Measurements from ENCODE around the gene NGFR.

Gene NGFR

DNA sequence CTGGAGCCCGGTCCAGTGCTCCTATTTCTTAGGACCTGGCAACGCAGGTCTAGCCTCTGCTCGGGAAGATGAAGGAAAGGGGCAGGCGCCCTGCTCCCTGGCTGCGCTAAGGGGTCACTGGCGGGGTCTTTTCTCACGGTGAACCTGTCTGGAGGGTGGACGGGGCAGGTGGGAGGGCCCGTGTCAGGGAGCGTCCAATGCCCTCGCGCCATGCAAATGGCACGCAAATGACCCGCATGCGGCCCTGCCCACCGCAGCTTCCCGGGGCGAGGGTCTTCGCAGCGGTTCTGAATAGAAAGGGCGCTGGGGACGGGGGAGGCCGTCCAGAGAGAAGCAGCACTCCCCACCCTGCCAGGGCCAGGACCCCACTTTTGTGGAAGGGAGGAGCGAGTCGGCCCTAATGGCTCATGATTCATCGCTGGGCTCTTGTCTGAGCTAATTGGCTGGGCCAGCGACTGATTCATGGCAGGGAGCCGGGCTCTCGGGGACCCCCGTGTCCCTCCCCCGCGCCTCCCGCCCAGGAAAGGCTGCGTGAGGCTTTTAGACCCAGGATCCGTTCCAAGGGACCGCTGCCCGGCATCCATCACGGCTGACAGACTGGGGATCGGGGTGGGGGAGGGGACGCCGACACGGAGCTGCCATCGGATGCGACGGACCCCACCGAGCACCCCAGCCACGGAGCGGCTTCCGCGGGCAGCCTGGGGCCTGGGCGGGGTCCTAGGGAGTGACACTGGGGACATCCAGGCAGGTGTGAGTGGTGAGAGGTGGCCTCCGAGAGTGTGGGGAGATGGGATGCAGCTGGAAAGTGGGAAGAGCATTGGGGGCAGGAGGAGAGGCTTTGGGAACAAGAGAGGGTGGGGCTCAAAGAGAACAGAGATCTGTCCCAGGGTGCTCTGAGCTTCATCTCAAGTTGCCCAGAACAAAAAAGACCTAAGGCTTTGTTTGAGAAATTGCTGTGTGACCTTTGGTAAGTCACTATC, 25.0 kb upstream of the NGFR start:
- DNase-seq = no peak

- DNase-seq = no peak
These were observed 23.9 kb upstream of the NGFR start for GRCh38 chr17:49471089-49471683.

GRCh38 chr17:49471769-49472168, 23.3 kb upstream of the NGFR start:
- no peak for DNase-seq

DNA sequence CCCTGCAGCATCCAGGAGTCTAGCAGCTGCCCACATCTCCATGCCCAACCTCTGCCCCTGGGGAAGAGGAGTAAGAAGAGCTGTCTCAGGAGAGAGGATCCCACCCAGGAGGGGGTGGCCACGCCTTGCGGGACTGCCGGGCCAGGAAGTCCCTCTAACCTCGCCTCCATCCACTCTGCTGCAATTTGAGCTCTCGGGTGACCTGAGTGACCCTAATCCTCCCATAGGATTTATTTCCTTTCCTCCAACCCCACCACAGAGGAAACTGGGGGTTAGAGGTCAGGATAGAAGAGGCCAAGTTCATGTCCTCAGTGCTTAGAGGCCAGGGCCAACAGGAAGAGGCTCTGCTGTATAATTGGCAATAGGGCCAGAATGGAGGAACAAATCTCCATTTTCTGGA, 22.6 kb upstream of the NGFR start:
- no peak for DNase-seq

DNA sequence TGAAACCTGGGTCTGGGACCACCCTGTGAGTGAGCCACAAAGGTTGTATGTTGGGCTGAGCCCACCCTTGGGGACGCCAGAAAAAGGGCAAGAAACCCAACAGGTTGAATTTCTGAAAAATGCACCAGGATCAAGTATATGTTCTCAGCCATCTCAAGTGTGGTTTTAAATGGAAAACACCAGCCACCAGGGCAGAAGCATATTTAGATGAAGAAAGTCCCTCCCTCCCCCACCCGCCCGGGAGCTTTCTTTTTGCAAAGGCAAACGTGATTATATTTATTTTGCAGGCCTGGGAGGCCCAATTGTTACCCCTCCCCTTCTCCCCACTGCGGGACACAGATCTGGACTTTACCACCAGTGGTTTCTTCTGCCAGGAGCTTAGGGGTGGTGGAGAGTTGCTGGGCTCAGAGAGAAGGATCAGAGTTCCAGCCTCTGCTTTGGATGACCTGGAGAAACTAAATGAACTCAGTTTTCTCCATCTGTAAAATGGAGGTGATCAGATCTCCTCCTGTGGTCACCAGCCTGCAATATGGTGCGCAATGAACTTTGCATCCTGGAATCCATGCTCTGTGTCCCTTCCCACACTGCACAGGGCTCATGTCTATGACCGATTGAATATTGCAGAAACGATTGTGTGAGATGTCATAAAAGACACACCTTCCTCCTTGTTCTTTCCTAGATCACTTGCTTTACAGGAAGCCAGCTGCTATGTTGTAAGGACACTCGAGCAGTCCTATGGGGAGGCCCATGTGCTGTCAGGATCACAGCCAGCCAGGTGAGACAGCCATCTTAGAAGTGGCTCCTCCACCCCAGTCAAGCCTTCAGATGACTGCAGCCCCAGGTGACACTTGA, 21.0 kb upstream of the NGFR start:
- no peak for DNase-seq

DNA sequence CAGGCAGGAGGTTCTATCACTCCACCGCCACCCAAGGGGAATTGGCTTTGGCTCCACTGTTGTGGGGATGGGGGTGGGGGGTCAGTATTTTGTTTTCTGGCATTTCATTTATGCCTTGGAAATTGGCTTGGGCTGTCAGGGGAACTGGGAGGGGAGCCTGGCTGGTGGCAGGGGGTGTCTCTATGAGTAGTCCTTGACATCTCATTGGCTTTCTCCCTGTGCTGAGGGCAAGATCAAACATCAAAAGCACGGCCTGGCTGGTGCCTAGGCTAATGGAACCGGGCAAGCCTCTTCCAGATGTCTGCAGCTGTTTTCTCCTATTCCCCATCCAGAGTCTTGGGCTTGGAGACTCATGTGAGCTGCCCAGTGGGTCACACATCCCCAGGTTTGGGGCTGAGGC, 17.4 kb upstream of the NGFR start:
- no peak for DNase-seq

GRCh38 chr17:49480836-49481615, 14.1 kb upstream of the NGFR start:
- DNase-seq = no peak

DNA sequence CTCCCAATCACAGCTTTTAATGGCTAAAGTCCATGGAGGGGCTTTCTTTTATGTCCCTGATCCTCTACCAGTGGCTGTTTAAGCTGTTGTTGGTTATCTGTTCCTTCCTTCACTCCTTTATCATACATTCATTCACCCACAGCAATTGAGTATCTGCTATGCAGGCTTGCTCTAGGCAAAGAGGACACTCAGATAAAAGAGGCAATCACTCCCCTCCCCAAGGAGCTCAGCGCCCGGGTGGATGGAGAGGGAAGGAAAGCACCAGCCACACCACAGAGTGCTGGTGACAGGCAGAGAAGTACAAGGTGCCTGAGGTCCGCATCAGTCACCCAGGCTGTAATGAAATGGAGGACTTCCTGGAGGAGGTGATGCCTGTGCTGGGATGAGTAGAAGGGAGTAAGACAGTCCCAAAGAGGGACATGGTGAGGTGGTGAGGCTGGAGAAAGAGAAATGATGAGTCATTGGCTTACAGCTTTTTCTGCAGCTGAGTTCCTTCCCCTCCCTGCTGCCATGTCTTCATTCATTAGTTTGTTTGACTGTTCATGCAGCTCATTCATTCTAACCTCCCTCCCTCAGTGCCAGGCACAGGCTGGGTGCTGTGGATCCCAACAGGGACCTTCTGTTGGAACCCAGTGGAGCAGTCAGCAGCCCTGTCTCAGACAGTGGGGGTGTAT, 12.8 kb upstream of the NGFR start:
- DNase-seq = no peak

DNA sequence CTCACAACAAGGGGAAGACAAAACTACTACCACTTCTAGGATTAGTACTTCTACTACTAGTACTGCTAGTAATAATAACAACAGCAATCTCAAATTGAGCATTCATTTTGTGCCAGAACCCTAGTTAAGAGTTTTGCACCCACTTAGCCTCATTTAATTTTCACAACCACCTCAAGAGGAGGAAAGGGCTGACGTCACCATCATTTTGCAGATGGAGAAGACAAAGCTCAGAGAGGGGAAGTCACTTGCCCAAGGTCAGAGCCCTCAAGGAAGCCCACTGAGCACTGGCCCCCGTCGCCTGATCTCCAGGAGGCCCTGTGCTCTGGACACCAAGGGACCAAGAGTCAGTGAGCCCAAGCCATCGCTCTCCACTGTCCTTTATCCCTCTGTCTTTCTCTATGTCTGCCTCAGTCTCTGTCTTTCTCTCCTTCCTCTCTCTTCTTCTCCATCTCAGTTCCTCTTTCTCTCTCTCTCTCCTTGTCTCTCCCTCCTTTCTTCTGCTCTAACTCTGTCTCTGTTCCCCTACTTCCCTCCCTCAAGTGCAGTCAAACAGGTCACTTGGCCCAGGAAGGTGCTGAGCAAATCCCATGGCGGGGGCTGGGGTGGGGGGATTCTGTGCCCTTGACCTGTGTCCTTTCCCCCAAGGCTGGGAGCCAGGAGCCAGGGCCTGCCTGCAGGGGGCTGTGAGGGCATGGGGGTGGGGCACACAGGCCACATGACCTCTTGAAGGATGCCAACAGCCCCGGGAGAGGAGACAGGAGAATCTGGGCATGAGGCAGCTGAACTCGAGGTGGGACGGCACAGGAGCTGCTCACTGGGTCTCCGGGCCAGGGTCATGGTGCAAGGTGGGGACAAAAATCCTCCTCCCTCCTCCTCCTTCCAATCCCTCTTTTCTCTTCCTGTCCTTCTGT, 11.2 kb upstream of the NGFR start:
- no peak for DNase-seq

DNA sequence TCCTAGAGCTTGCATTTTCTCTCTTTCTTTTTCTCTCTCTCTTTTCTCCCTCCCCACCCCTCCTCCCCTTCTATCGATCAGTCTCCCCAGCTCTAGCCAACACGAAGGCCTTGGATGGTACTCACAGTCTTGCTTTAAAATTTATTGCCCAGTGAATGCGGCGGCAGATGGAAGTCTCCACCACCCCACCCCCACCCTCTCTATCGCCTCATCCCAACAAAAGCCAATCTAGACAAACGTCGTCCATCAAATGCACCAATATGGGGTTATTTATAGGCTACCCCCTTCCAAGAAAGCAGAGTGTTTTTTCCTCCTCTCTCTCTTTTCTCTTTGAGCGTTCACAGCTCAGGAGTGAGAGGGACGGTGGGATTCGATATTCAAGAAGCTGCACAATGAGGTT, 10.5 kb upstream of the NGFR start:
- DNase-seq = no peak

DNA sequence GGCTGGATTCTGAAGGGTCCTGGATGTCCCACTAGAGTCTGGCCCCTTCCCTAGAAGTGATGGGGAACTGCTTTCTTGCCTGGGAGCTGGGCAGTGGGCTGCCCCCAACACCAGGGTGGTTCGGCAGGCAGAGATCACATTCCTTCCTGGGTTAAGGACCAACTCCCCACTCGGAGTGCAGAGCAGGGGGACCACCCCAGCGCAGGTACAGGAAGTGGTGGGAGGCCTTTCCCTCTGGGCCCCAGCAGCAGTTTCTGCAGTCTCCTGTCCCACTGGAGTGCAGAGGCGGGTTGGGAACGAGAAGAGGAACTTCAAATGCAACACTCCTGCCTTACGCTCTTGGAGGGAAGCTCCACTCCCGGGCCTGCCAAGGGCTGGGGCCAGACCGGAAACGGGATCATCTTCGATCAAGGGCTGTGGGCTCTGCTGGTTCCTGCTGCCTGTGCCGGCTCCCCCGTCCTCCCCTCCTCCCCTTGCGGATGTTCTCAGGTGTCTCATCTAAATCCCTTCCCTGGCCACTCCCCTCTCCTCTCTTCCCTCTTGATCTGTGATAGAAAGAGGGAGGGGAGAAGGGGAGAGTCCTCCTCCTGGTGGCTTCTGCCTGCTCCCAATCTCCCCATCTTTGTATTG, 9.0 kb upstream of the NGFR start:
- DNase-seq = no peak

DNA sequence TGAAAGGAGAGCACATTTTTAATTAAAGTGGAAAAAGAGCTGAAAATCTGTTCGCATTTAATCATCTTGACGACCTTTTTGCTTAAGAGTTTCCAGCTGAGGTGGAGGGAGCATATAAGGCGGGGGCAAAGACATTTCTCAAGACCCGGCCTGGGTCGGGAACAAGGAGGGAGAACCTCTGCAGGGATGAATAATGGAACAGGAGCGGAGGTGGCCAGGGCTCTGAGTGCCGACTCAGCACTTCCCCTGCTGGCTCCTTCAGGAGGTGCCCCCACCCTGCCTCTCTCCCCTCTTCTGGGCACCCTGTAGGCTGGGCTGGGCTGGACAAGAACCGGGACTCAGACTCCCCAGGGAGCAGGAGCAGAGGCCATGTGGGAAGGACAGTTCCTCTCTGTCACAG, 7.9 kb upstream of the NGFR start:
- no peak for DNase-seq

GRCh38 chr17:49488612-49489011, 6.5 kb upstream of the NGFR start:
- no peak for DNase-seq

DNA sequence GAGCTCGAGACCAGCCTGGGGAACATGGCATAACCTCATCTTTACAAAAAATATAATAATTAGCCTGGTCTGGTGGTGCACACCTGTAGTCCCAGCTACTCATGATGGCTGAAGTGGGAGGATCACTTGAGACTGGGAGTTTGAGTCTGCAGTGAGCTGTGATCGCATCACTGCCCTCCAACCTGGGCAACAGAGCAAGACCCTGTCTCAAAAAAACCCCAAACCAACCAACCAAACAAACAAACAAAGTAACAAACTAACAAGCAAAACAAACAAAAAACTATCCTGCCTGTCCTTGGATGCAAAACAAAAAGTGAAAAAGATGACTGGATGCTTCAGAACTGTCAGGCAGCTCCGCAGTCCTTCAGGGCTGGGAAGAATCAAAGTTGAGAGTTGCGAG, 5.7 kb upstream of the NGFR start:
- no peak for DNase-seq

GRCh38 chr17:49490276-49490675, 4.8 kb upstream of the NGFR start:
- no peak for DNase-seq

- DNase-seq = no peak
These were observed 3.8 kb upstream of the NGFR start for GRCh38 chr17:49491192-49491769.

DNA sequence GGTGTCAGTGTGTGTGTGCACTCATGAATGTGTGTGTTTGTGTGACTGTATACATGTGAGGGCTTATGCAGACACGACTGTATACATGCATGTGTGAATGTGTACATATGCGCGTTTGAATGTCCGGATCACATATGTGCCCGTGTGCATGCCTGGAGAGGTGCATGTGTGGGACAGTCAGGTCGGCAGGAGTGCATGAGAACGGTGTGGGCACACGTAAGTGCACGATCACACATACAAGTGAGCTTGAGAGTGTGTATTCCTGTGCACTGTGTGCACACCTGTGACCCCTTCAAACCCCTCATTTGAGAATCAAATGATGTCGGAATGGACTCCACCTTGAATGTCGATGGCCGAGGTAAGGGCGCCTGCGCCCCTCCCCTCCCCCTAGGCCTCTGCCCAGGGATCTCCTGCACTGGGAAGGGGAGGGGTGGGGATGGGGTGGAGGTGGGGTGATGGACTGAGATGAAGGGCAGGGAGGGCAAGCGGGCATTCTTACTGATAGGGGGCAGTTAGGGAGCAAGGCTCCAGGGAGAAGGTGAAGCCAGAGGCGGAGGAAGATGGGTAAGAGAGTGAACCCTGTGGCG, 601 bp upstream of the NGFR start:
- no peak for DNase-seq

DNA sequence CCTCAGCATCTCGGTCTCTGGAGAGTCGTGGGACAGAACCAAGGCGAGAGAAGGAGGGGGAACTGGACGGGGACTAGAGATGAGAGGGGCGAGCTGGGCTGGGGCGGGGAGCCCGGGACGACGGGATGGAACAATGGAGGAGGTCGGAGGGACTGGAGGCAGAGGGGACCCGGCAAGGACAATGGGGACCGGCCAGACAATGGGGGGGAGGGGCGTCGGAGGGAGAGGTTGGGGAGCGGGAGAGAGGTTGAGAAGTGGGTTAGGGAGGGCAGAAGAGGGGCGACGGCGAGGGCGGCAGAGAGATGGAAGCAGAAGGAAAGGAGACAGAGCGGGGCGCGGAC, 719 bp downstream of the NGFR start:
- no peak for DNase-seq

GRCh38 chr17:49496183-49496866, 1.2 kb downstream of the NGFR start:
- DNase-seq = no peak

- no peak for DNase-seq
These were observed 1.7 kb downstream of the NGFR start for GRCh38 chr17:49496867-49497147.

Measured in SIG-M5 (cell line).